DMS79 (cell line): Measurements from ENCODE around the gene TMEM39B.
"Not testable (repeated sequence)": the region's sequence is repeated elsewhere in the genome, so short reads cannot be mapped to it uniquely, and the experiment has no call there.

Experiments used
- DNase-seq: peaks from one replicate; lab custom pipeline; 2025; lab: John Stamatoyannopoulos, UW

The TMEM39B gene

GRCh38 chr1:32071758-32072621, 749 bp upstream of the TMEM39B start:
- no peak for DNase-seq

GRCh38 chr1:32073299-32074229, 825 bp downstream of the TMEM39B start:
- DNase-seq = peak; percentile 90

- DNase-seq = no peak
These were observed 2.1 kb downstream of the TMEM39B start for GRCh38 chr1:32074841-32075240.

DNA sequence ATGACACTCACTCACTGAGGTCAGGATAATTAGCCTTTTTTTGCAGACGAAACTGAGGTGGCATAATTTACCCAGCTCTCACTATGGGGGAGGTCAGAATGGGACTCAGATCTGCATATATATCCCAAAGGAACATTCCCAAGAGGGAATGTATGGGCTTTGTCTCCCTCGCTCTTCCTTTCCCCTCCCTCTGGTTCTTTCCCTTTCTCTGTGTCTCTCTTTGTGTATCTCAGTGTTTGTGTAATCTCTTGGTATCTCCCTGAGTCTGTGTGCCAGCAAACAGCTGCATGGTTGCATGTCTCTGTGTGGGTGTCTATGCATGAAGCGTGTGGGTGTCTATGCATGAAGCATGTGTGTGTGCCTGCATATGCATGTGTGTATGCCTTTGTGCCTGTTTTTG, 4.7 kb downstream of the TMEM39B start:
- no peak for DNase-seq

DNA sequence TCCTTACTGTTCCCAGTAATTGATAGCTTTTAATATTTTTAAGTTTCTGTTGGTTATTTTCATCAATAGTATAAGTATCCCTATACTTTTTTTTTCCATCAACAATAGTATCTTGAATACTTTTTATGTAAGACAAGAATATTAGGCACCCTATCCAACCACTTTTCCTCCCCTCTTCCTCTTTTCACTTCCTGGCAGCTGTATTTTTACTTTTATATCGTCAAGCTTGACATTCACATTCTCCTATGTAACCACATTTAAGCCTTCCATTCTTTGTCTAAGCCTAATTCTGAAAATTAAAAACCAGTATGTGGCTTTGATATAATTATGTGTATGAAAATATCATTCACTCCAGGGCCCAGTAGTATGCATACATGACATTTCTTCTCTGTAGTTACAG, 9.3 kb downstream of the TMEM39B start:
- DNase-seq = no peak

DNA sequence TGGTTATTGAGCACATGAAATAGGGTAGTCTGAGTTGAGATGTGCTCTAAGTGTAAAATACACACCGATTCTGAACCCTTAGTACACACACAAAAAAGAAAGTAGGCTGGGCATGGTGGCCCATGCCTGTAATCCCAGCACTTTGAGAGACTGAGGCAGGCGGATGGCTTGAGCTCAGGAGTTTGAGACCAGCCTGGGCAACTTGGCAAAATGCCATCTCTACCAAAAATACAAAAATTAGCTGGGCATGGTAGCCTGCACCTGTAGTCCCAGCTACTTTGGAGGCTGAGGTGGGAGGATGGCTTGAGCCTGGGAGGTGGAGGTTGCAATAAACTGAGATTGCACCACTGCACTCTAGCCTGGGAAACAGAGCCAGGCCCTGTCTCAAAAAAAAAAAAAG, 13.6 kb downstream of the TMEM39B start:
- not testable (repeated sequence) for DNase-seq

- DNase-seq = no peak
These were observed 18.4 kb downstream of the TMEM39B start for GRCh38 chr1:32091176-32091575.

GRCh38 chr1:32091591-32091990, 18.9 kb downstream of the TMEM39B start:
- no peak for DNase-seq

GRCh38 chr1:32094746-32095521, 22.2 kb downstream of the TMEM39B start:
- DNase-seq = no peak

DNA sequence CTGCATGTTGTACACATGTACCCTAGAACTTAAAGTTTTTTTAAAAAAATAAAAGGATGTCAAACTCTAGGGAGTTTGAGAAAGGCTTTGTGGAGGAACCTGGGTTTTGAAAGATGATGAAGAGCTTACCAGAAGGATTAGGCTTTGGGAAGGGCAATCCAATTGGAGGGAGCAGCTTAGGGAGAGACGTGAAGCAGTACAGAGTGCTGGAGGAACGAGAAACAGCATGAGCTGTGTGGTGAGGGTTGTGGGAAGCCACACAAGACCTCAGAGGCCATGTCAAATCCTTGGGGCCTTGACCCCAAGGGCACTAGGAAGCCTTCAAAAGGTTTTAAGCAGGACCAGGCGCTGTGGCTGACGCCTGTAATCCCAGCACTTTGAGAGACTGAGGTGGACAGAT, 26.7 kb downstream of the TMEM39B start:
- DNase-seq = no peak

DNA sequence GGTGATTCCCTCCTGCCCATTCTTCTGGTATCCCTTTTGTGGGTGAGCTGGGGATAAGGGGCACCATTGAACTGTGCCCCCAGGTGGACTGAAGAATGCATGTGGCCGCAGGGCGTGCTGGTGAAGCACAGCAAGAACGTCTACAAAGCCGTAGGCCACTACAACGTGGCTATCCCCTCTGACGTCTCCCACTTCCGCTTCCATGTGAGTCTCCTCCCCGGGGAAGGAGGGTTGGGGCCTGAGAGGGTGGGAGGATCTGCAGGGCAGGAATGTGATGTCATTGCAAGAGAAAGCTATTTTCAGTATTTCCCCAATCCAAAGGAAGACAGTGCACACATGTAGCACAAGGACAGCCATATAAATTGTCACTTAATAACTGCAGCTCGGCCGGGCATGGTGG, 27.6 kb downstream of the TMEM39B start:
- DNase-seq = no peak

DNA sequence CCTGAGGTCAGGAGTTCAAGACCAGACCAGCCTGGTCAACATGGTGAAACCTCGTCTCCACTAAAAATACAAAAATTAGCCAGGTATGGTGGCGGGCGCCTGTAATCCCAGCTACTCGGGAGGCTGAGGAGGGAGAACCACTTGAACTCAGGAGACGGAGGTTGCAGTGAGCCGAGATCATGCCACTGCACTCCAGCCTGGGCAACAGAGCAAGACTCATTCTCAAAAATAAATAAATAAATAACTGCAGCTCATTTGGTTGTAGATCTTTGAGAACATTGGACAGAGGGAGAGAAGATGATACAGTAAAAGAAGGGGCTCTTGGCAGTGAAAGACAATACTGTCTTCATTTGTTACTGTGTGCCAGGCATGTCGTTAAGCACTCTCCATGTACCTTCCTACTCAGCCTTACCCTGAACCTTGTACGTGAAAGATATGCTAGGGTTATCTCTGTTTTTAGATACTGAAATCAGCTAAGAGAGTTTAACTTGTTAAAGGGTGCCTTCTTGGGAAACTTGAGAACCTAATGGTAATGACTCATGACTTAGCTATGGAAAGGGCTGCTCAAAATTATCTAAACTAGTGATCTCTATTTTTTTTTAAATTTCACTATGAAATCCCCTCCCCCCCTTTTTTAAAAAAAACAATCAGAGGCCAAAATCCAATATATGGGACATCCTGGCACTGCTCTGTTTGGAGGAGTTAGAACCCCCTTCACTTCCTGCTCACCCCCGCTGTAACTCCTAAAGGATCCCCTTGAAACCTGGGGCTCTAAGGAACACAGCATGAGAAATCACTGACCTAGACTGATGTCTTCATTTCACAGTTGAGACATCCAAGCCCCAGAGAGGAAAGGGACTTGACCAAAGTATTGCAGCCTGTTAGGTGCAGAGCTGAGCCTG, 28.3 kb downstream of the TMEM39B start:
- no peak for DNase-seq

- no peak for DNase-seq
These were observed 31.4 kb downstream of the TMEM39B start for GRCh38 chr1:32104127-32104526.

GRCh38 chr1:32105338-32105737, 32.6 kb downstream of the TMEM39B start:
- DNase-seq = no peak

DNA sequence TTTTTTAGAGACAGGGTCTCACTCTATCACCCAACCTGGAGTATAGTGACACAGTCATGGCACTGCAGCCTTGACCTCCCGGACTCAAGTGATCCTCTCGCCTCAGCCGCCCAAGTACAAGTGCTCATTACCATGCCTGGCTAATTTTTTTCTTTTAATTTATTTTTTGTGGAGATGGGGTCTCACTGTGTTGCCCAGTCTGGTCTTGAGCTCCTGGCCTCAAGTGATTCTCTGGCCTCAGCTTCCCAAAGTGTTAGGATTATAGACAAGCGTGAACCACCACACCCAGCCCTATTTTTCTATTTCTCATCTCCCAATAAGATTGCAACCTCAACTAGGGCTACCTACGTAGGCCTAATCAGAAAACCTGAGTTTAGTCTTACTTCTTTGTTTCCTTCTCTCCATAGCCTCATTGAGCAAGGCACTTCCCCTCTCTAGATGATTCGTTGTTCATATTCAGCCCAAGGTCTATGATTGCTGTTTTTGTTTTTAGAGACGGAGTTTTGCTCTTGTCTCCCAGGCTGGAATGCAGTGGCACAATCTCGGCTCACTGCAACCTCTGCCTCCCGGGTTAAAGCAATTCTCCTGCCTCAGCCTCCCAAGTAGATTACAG, 34.0 kb downstream of the TMEM39B start:
- no peak for DNase-seq

DNA sequence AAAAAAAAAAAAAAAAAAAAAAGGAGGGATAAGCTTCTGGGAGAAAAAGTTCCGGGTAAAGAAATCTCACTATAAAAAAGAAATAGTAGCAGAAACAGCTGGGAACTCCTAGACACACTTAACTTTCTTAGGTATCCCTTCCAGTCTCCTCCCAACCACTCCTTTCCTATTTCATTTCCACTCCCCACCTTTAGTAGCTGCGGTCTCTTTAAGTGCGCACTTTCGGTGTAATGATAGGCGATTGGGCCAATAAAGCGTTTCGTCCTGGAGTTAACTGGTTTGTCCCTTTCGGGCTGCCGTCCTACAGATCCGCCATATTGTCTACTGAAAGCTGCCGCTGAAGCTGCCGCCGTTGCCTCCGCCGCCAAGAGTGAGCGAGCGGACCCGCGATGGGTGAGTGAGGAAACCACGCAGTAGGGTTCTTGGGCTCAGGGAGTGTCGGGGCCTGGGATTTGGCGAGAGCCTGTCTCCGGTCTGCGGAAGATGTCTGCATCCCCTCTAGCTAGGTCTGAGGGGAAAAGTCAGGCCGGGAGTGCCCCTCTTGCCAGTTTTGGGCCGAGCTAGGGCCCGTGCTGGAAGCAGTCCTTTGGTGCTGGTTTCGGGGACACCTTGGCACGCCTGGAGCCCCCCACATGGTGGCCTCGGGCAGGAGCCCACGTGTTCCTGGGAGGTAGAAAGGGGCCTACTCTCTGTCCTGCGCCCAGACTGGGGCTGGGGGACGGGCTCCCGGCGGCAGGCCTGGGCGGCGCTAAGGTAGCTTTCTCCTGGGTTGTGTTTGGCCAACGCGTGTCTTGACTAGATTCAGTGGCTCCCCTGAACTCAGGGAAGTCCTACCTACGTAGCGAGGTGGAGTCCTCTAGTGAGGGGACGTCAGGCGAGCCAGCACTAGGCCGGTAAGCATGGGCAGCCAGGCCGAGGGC, 35.3 kb downstream of the TMEM39B start, which contains the start of gene KPNA6:
Gene KPNA6 (plus strand): TSS at position 315 of the 920 bp plus-strand sequence. CDS start 75 bp downstream, at position 390.
- peak; percentile 93 for DNase-seq

GRCh38 chr1:32111040-32111623, 38.4 kb downstream of the TMEM39B start:
- DNase-seq = no peak

GRCh38 chr1:32111789-32112188, 39.0 kb downstream of the TMEM39B start:
- no peak for DNase-seq

GRCh38 chr1:32112806-32113375, 40.2 kb downstream of the TMEM39B start:
- no peak for DNase-seq
